DMS114 treated with DMSO at 0.1 percent for 48 hours (cell line): ENCODE data around the gene STXBP6.

ENCODE experiments used
- DNase-seq: peaks from one replicate; lab custom pipeline; 2025; ENCODE audit not compliant: unreplicated experiment; lab: John Stamatoyannopoulos, UW

STXBP6 gene

GRCh38 chr14:24921903-24922302 is 128.0 kb downstream of the STXBP6 start:
- no peak for DNase-seq

GRCh38 chr14:24920265-24921075 is 129.5 kb downstream of the STXBP6 start:
- DNase-seq: no peak

GRCh38 chr14:24918822-24919221 is 131.1 kb downstream of the STXBP6 start:
- DNase-seq: no peak

GRCh38 chr14:24915958-24916595 is 133.9 kb downstream of the STXBP6 start:
- DNase-seq: no peak

GRCh38 chr14:24915403-24915921 is 134.5 kb downstream of the STXBP6 start:
- no peak for DNase-seq

- no peak for DNase-seq
These were observed 136.2 kb downstream of the STXBP6 start for GRCh38 chr14:24913746-24914145.

GRCh38 chr14:24913021-24913420 is 136.9 kb downstream of the STXBP6 start:
- no peak for DNase-seq

- DNase-seq: no peak
These were observed 138.4 kb downstream of the STXBP6 start for GRCh38 chr14:24911324-24912109.

- no peak for DNase-seq
These were observed 139.4 kb downstream of the STXBP6 start for GRCh38 chr14:24910408-24910986.

- no peak for DNase-seq
These were observed 140.2 kb downstream of the STXBP6 start for GRCh38 chr14:24909523-24910302.

- no peak for DNase-seq
These were observed 141.2 kb downstream of the STXBP6 start for GRCh38 chr14:24908592-24909236.

GRCh38 chr14:24904533-24904932 is 145.4 kb downstream of the STXBP6 start:
- no peak for DNase-seq

- DNase-seq: no peak
These were observed 146.6 kb downstream of the STXBP6 start for GRCh38 chr14:24903337-24903736.

GRCh38 chr14:24900269-24901100 is 149.5 kb downstream of the STXBP6 start:
- DNase-seq: no peak

- no peak for DNase-seq
These were observed 152.2 kb downstream of the STXBP6 start for GRCh38 chr14:24897793-24898192.

GRCh38 chr14:24895622-24896021 is 154.3 kb downstream of the STXBP6 start:
- no peak for DNase-seq

- DNase-seq: no peak
These were observed 154.7 kb downstream of the STXBP6 start for GRCh38 chr14:24895243-24895583.

- no peak for DNase-seq
These were observed 155.2 kb downstream of the STXBP6 start for GRCh38 chr14:24894583-24895242.
